ENCODE results near the gene RBBP8NL.

The RBBP8NL gene

DNA sequence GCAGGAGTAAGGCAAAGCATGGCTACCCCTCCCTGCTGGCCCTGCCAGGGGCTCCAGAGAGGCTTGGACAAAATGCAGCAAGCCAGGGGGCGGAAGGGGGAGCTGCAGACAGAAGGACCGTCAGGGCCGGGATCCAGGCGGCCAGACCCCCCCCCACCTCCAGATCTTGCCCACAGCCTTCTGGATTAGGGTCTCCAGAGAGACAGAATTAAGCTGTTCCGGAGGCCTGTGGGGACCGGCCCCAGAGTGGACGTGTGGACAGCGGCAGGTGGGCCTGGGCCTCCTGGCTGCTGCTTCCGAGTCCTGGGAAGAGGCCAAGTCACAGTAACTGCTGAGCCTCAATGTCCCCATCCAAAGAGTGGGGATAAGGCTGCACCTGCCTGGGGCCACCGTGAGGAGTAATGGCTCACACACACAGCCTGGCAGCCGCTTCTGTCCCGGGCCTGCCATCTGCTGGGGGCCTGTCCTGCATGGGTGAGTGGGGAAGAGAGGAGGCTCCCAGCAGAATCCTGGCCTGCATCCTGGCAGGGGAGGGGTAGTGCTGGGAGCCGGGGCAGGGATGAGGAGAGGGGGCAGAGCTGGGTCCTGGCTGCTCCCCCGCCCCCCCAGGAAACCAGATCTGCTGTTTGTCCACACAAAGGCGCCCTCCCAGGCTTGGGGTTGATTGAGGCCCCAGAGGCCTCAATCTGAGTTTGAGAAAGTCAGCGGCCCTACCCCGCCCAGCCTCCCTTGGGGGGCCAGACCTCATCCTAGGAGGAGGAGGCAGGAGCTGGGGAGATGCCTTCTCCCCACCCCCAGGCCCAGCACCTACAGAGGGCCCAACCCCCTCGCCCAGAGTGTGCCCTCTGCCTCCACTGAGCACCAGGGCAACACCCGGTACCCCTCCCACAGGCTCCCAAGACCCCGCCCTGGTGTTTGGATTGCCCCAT lies 64.1 kb downstream of the RBBP8NL start:
- H3K27me3 ChIP-seq (ENCODE audit: low read length), result no peaks in the 10 kb centered on the region
- no peak for TF ChIP-seq EZH2phosphoT487 (conservative IDR thresholded peaks at IDR 0.05; ENCODE audit: low read length)
- TF ChIP-seq, protein P1, sequence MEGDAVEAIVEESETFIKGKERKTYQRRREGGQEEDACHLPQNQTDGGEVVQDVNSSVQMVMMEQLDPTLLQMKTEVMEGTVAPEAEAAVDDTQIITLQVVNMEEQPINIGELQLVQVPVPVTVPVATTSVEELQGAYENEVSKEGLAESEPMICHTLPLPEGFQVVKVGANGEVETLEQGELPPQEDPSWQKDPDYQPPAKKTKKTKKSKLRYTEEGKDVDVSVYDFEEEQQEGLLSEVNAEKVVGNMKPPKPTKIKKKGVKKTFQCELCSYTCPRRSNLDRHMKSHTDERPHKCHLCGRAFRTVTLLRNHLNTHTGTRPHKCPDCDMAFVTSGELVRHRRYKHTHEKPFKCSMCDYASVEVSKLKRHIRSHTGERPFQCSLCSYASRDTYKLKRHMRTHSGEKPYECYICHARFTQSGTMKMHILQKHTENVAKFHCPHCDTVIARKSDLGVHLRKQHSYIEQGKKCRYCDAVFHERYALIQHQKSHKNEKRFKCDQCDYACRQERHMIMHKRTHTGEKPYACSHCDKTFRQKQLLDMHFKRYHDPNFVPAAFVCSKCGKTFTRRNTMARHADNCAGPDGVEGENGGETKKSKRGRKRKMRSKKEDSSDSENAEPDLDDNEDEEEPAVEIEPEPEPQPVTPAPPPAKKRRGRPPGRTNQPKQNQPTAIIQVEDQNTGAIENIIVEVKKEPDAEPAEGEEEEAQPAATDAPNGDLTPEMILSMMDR (IDR thresholded peaks at IDR 0.05; ENCODE audit: insufficient read depth, low read length, poor library complexity, severe bottlenecking), result no peak
- H3K27ac ChIP-seq (ENCODE audit: low read depth, low read length), result no peak overlapping the region
- H2AFZ ChIP-seq (ENCODE audit: low read depth, low read length, severe bottlenecking), result no peak overlapping the region
- H3K4me3 ChIP-seq (ENCODE audit: insufficient read depth, low read length, poor library complexity, severe bottlenecking), result no peak overlapping the region
- no peaks in the 10 kb centered on the region for H4K20me1 ChIP-seq (ENCODE audit: low read depth, low read length)
- no peaks in the 10 kb centered on the region for H3K79me2 ChIP-seq (ENCODE audit: insufficient read depth, low read length)
- no peaks in the 10 kb centered on the region for H3K9me3 ChIP-seq (ENCODE audit: insufficient read depth, low read length)
- no peak overlapping the region for H3K4me2 ChIP-seq (ENCODE audit: low read depth, low read length, poor library complexity, severe bottlenecking)
- no peak overlapping the region for H3K9ac ChIP-seq (ENCODE audit: low read length)
- no peaks in the 10 kb centered on the region for H3K36me3 ChIP-seq (ENCODE audit: low read length)
- no peaks in the 10 kb centered on the region for H3K9me2 ChIP-seq (replicated peaks; ENCODE audit: insufficient read depth, low read length)
- no peaks in the 10 kb centered on the region for H3F3A ChIP-seq (ENCODE audit: insufficient read depth)

DNA sequence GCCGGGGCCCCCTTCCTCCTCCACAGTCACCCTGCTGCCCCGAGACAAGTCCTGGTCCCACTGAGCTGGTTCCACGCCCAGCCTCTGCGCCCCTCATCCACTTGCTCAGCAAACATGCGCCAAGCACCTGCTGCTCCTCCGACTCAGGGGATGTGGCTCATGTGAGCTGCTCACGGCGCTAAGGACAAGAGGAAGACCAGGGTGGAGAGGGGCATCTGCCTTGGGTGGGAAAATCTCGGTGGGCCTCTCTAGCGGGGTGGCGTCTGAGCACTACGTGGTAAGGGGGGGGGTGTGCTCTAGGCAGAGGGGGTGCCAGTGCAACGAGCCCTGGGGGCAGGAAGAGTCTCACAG lies 64.8 kb downstream of the RBBP8NL start:
- H3K27ac ChIP-seq (ENCODE audit: low read depth, low read length), result no peak overlapping the region
- H3K79me2 ChIP-seq (ENCODE audit: insufficient read depth, low read length), result no peaks in the 10 kb centered on the region
- H3K9me3 ChIP-seq (ENCODE audit: insufficient read depth, low read length), result no peaks in the 10 kb centered on the region
- H2AFZ ChIP-seq (ENCODE audit: low read depth, low read length, severe bottlenecking), result no peak overlapping the region
- H3K4me2 ChIP-seq (ENCODE audit: low read depth, low read length, poor library complexity, severe bottlenecking), result no peak overlapping the region
- no peaks in the 10 kb centered on the region for H3K9me2 ChIP-seq (replicated peaks; ENCODE audit: insufficient read depth, low read length)
- no peaks in the 10 kb centered on the region for H3K36me3 ChIP-seq (ENCODE audit: low read length)
- H3K4me3 ChIP-seq (ENCODE audit: insufficient read depth, low read length, poor library complexity, severe bottlenecking), result no peak overlapping the region
- H3K27me3 ChIP-seq (ENCODE audit: low read length), result no peaks in the 10 kb centered on the region
- H3F3A ChIP-seq (ENCODE audit: insufficient read depth), result no peaks in the 10 kb centered on the region
- no peaks in the 10 kb centered on the region for H4K20me1 ChIP-seq (ENCODE audit: low read depth, low read length)
- TF ChIP-seq, protein P1 (IDR thresholded peaks at IDR 0.05; ENCODE audit: insufficient read depth, low read length, poor library complexity, severe bottlenecking), result no peak
- TF ChIP-seq EZH2phosphoT487 (conservative IDR thresholded peaks at IDR 0.05; ENCODE audit: low read length), result no peak
- H3K9ac ChIP-seq (ENCODE audit: low read length), result no peak overlapping the region

- no peaks in the 10 kb centered on the region for H3K27me3 ChIP-seq (ENCODE audit: low read length)
- TF ChIP-seq, protein P1 (IDR thresholded peaks at IDR 0.05; ENCODE audit: insufficient read depth, low read length, poor library complexity, severe bottlenecking), result no peak
- no peak for TF ChIP-seq EZH2phosphoT487 (conservative IDR thresholded peaks at IDR 0.05; ENCODE audit: low read length)
- no peak overlapping the region for H2AFZ ChIP-seq (ENCODE audit: low read depth, low read length, severe bottlenecking)
- no peaks in the 10 kb centered on the region for H3K79me2 ChIP-seq (ENCODE audit: insufficient read depth, low read length)
- H3F3A ChIP-seq (ENCODE audit: insufficient read depth), result no peaks in the 10 kb centered on the region
- H3K9me2 ChIP-seq (replicated peaks; ENCODE audit: insufficient read depth, low read length), result no peaks in the 10 kb centered on the region
- no peak overlapping the region for H3K4me3 ChIP-seq (ENCODE audit: insufficient read depth, low read length, poor library complexity, severe bottlenecking)
- H3K4me2 ChIP-seq (ENCODE audit: low read depth, low read length, poor library complexity, severe bottlenecking), result no peak overlapping the region
- no peaks in the 10 kb centered on the region for H3K9me3 ChIP-seq (ENCODE audit: insufficient read depth, low read length)
- H3K36me3 ChIP-seq (ENCODE audit: low read length), result no peaks in the 10 kb centered on the region
- no peaks in the 10 kb centered on the region for H4K20me1 ChIP-seq (ENCODE audit: low read depth, low read length)
- H3K9ac ChIP-seq (ENCODE audit: low read length), result no peak overlapping the region
- no peak overlapping the region for H3K27ac ChIP-seq (ENCODE audit: low read depth, low read length)
Measured at GRCh38 chr20:62361799-62362589, 65.3 kb downstream of the RBBP8NL start.
